Measurements from ENCODE around the gene DCBLD1. TPM values are rescaled to one million over a fixed set of nuclear protein-coding genes. Genes with fewer than 3 reads are reported as not detected.
A peak's percentile ranks its signal among the peaks of the same experiment; 100 is the strongest.

Gene DCBLD1
- total and polyA plus RNA-seq, 4 donors = 2.7 to 10.4 (median 4.4) TPM

- Histone ChIP-seq H3K4me1 (ENCODE audit: control insufficient read depth in 4 of 4, insufficient read depth in 4 of 4, low read length in 3 of 4) (peaks cover 10 to 33% (median 23%) of the 10 kb centered on the region in 4 donors), H3K4me3 (ENCODE audit: low read depth in 1 of 3, low read length in 3 of 3) (no peak overlapping the region), H3K36me3 (ENCODE audit: control insufficient read depth in 4 of 4, insufficient read depth in 3 of 4, low read depth in 1 of 4, low read length in 3 of 4) (no peaks in the 10 kb centered on the region), H3K27me3 (ENCODE audit: control insufficient read depth in 4 of 4, insufficient read depth in 4 of 4, low read length in 3 of 4) (no peaks in the 10 kb centered on the region), H3K27ac (ENCODE audit: low read depth in 1 of 2, low read length in 2 of 2) (peak overlapping the region; percentile 41 to 45), H3K9ac (ENCODE audit: low read depth in 1 of 2, low read length in 2 of 2) (no peak overlapping the region), H3K9me3 (ENCODE audit: control insufficient read depth in 4 of 4, low read length in 3 of 4) (no peaks in the 10 kb centered on the region)
- DNase-seq (ENCODE audit: low spot score) = no peak
- no peak for TF ChIP-seq YY1 (IDR thresholded peaks at IDR 0.05)
- TF ChIP-seq MAX (IDR thresholded peaks at IDR 0.05) = no peak
- peak; percentile 11 for TF ChIP-seq SP1 (IDR thresholded peaks at IDR 0.05)
- no peak for TF ChIP-seq FOXA1 (IDR thresholded peaks at IDR 0.05)
- TF ChIP-seq ZBTB33 (IDR thresholded peaks at IDR 0.05) = no peak
- TF ChIP-seq GABPA (IDR thresholded peaks at IDR 0.05 in 1 of 2, conservative IDR thresholded peaks at IDR 0.05 in 1 of 2) = no peak
- TF ChIP-seq ATF3 (IDR thresholded peaks at IDR 0.05) = no peak
- no peak for TF ChIP-seq HNF4G (IDR thresholded peaks at IDR 0.05)
- peak in 1 of 2 donors; percentile 24 for TF ChIP-seq HNF4A (conservative IDR thresholded peaks at IDR 0.05)
- TF ChIP-seq FOXA2 (IDR thresholded peaks at IDR 0.05) = no peak
- no peak for TF ChIP-seq TAF1 (conservative IDR thresholded peaks at IDR 0.05)
- TF ChIP-seq RAD21 (IDR thresholded peaks at IDR 0.05) = no peak
- TF ChIP-seq RXRA (IDR thresholded peaks at IDR 0.05) = peak; percentile 20 to 29
- WGBS = 81% methylated on average over 4 of the region's 4 CpGs
These were observed 48.2 kb downstream of the DCBLD1 start for GRCh38 chr6:117530467-117531242.

DNA sequence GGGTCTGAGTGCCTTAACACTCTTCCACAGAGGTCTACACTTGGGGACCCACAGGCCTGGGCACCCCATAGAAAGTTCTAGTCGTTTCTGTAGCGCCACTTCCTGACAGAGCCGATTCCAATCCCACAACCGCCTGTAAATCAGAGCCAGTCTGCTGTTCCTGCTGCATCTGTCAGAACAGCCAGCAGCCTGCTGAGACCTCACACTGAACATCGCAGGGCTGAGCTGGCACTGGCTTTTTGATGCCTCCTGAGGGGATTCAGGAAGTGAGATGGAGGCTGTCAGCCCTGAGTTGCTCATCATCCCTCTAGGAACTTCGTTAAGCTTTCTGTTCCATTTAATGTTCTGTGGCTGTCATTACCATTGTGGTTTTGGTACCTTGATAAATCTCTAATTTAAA, 48.9 kb downstream of the DCBLD1 start:
- Histone ChIP-seq H3K9ac (ENCODE audit: low read depth in 1 of 2, low read length in 2 of 2) (no peak overlapping the region), H3K27ac (ENCODE audit: low read depth in 1 of 2, low read length in 2 of 2) (peak overlapping the region; percentile 41 to 45), H3K4me3 (ENCODE audit: low read depth in 1 of 3, low read length in 3 of 3) (no peak overlapping the region), H3K4me1 (ENCODE audit: control insufficient read depth in 4 of 4, insufficient read depth in 4 of 4, low read length in 3 of 4) (peaks cover 10 to 33% (median 23%) of the 10 kb centered on the region in 4 donors), H3K36me3 (ENCODE audit: control insufficient read depth in 4 of 4, insufficient read depth in 3 of 4, low read depth in 1 of 4, low read length in 3 of 4) (no peaks in the 10 kb centered on the region), H3K9me3 (ENCODE audit: control insufficient read depth in 4 of 4, low read length in 3 of 4) (no peaks in the 10 kb centered on the region), H3K27me3 (ENCODE audit: control insufficient read depth in 4 of 4, insufficient read depth in 4 of 4, low read length in 3 of 4) (no peaks in the 10 kb centered on the region)
- DNase-seq (ENCODE audit: low spot score) = no peak
- TF ChIP-seq HNF4A (conservative IDR thresholded peaks at IDR 0.05) (no peak), FOXA1 (IDR thresholded peaks at IDR 0.05) (no peak), NR2F2 (IDR thresholded peaks at IDR 0.05) (no peak), TAF1 (conservative IDR thresholded peaks at IDR 0.05) (no peak), REST (IDR thresholded peaks at IDR 0.05) (no peak), FOXA2 (IDR thresholded peaks at IDR 0.05) (no peak), GABPA (IDR thresholded peaks at IDR 0.05 in 1 of 2, conservative IDR thresholded peaks at IDR 0.05 in 1 of 2) (no peak), SP1 (IDR thresholded peaks at IDR 0.05) (no peak), HNF4G (IDR thresholded peaks at IDR 0.05) (no peak), EGR1 (IDR thresholded peaks at IDR 0.05; ENCODE audit: low read depth in 2 of 2) (no peak), JUND (IDR thresholded peaks at IDR 0.05) (no peak), RXRA (IDR thresholded peaks at IDR 0.05) (no peak), YY1 (IDR thresholded peaks at IDR 0.05) (no peak), ATF3 (IDR thresholded peaks at IDR 0.05) (no peak), RAD21 (IDR thresholded peaks at IDR 0.05) (no peak), MAX (IDR thresholded peaks at IDR 0.05) (no peak), ZBTB33 (IDR thresholded peaks at IDR 0.05) (no peak)
- TF ChIP-seq, protein P1, sequence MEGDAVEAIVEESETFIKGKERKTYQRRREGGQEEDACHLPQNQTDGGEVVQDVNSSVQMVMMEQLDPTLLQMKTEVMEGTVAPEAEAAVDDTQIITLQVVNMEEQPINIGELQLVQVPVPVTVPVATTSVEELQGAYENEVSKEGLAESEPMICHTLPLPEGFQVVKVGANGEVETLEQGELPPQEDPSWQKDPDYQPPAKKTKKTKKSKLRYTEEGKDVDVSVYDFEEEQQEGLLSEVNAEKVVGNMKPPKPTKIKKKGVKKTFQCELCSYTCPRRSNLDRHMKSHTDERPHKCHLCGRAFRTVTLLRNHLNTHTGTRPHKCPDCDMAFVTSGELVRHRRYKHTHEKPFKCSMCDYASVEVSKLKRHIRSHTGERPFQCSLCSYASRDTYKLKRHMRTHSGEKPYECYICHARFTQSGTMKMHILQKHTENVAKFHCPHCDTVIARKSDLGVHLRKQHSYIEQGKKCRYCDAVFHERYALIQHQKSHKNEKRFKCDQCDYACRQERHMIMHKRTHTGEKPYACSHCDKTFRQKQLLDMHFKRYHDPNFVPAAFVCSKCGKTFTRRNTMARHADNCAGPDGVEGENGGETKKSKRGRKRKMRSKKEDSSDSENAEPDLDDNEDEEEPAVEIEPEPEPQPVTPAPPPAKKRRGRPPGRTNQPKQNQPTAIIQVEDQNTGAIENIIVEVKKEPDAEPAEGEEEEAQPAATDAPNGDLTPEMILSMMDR (IDR thresholded peaks at IDR 0.05; ENCODE audit: low read depth, low read length, missing input control) = no peak
- 77% methylated on average over 6 of the region's 6 CpGs for WGBS

Measured in liver (tissue), 9 donors.